Endodermal cell (in vitro differentiated cells): ENCODE results near the gene IL31RA. TPM values are rescaled to one million over a fixed set of nuclear protein-coding genes. Genes with fewer than 3 reads are reported as not detected.

ENCODE experiments used
- DNase-seq: peaks from one replicate; pipeline ENCODE4 v3.0.0-alpha.2; 2017
- H3K27ac ChIP-seq: 2 replicates; pipeline ENCODE4 v1.5.1; 2013; ENCODE audit warnings: mild to moderate bottlenecking, low read depth, low read length, moderate library complexity
- H3K27me3 ChIP-seq: 2 replicates; pipeline ENCODE4 v1.6.1; 2013; ENCODE audit warnings: mild to moderate bottlenecking, low read length, moderate library complexity; ENCODE audit not compliant: insufficient read depth, control insufficient read depth, poor library complexity, severe bottlenecking
- H3K36me3 ChIP-seq: 2 replicates; pipeline ENCODE4 v1.7.0; 2013; ENCODE audit warnings: mild to moderate bottlenecking, low read length, moderate library complexity; ENCODE audit not compliant: control insufficient read depth, insufficient read depth
- H3K4me1 ChIP-seq: one replicate; pipeline ENCODE4 v1.7.0; 2013; ENCODE audit warnings: low read length; ENCODE audit not compliant: control insufficient read depth, insufficient read depth
- H3K4me3 ChIP-seq: 2 replicates; pipeline ENCODE4 v1.5.1; 2013; ENCODE audit warnings: mild to moderate bottlenecking, low read length, moderate library complexity
- H3K9ac ChIP-seq: 2 replicates; pipeline ENCODE4 v1.6.1; 2013; ENCODE audit warnings: mild to moderate bottlenecking, low read length, moderate library complexity; ENCODE audit not compliant: poor library complexity, severe bottlenecking; ENCODE audit errors: extremely low read depth
- H3K9me3 ChIP-seq: 2 replicates; pipeline ENCODE4 v1.6.1; 2013; ENCODE audit warnings: mild to moderate bottlenecking, low read length, moderate library complexity; ENCODE audit not compliant: control insufficient read depth
- H3K27ac Mint-ChIP-seq: 2 replicates; pipeline ENCODE4 v1.8.0; 2020; ENCODE audit warnings: mixed read lengths
- H3K27me3 Mint-ChIP-seq: 2 replicates; pipeline ENCODE4 v1.8.0; 2021; ENCODE audit warnings: mild to moderate bottlenecking, mixed read lengths; ENCODE audit not compliant: insufficient read depth
- H3K36me3 Mint-ChIP-seq: 2 replicates; pipeline ENCODE4 v1.8.0; 2020; ENCODE audit warnings: low read depth, mixed read lengths
- H3K4me1 Mint-ChIP-seq: 2 replicates; pipeline ENCODE4 v1.8.0; 2020; ENCODE audit warnings: mixed read lengths
- H3K4me3 Mint-ChIP-seq: 2 replicates; pipeline ENCODE4 v1.8.0; 2020; ENCODE audit warnings: mild to moderate bottlenecking, moderate library complexity, mixed read lengths
- H3K9me3 Mint-ChIP-seq: 2 replicates; pipeline ENCODE4 v1.8.0; 2020; ENCODE audit warnings: mild to moderate bottlenecking, mixed read lengths
- WGBS, 2 experiments: methylation state at CpG; one replicate each; pipeline versions ENCODE4 v1.1.5 to v1.1.7; 2013; ENCODE audit warnings: missing lambda C conversion rate in 2 of 2, mixed read lengths in 1 of 2; ENCODE audit not compliant: insufficient coverage in 1 of 2, insufficient read length in 1 of 2; 5-methylcytosine and 5-hydroxymethylcytosine counted together
- total RNA-seq, 2 donors: library from RNA; stranded (reverse); fragmentation: NEBNext Ultra II Directional in 1 of 2; extraction: Animal tissue kit (Norgen Biotek cat#: 25700) in 1 of 2; gene quantifications; 2 replicates in 1 of 2; 3 replicates in 1 of 2; pipeline ENCODE4 v1.2.1, GENCODE V29; 2021
- TF ChIP-seq, protein P1 (sequence below): fragments of 200-600 bp; sonication (generic); conservative IDR thresholded peaks from 2 replicates; pipeline ENCODE4 v1.5.0; 2021; ENCODE audit warnings: antibody characterized with exemption, mild to moderate bottlenecking

IL31RA gene
- total RNA-seq, 2 donors from 2014 or later, result not detected

- H3K9me3 ChIP-seq, result no peaks in the 10 kb centered on the region
- Mint-ChIP-seq H3K27me3 (no peaks in the 10 kb centered on the region), H3K9me3 (no peaks in the 10 kb centered on the region), H3K27ac (no peak overlapping the region), H3K36me3 (no peaks in the 10 kb centered on the region), H3K4me3 (no peak overlapping the region), H3K4me1 (peaks cover 2% of the 10 kb centered on the region)
- no peak overlapping the region for H3K4me3 ChIP-seq
- TF ChIP-seq, protein P1, sequence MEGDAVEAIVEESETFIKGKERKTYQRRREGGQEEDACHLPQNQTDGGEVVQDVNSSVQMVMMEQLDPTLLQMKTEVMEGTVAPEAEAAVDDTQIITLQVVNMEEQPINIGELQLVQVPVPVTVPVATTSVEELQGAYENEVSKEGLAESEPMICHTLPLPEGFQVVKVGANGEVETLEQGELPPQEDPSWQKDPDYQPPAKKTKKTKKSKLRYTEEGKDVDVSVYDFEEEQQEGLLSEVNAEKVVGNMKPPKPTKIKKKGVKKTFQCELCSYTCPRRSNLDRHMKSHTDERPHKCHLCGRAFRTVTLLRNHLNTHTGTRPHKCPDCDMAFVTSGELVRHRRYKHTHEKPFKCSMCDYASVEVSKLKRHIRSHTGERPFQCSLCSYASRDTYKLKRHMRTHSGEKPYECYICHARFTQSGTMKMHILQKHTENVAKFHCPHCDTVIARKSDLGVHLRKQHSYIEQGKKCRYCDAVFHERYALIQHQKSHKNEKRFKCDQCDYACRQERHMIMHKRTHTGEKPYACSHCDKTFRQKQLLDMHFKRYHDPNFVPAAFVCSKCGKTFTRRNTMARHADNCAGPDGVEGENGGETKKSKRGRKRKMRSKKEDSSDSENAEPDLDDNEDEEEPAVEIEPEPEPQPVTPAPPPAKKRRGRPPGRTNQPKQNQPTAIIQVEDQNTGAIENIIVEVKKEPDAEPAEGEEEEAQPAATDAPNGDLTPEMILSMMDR, result no peak
- no peaks in the 10 kb centered on the region for H3K4me1 ChIP-seq
- no peaks in the 10 kb centered on the region for H3K36me3 ChIP-seq
- DNase-seq, result no peak
- no peak overlapping the region for H3K9ac ChIP-seq
- WGBS, 2 experiments, result 94% methylated on average over 7 to 12 of the region's 12 CpGs
- H3K27ac ChIP-seq, result no peak overlapping the region
- no peaks in the 10 kb centered on the region for H3K27me3 ChIP-seq
These were observed 76.9 kb downstream of the IL31RA start for GRCh38 chr5:55927861-55928655.

DNA sequence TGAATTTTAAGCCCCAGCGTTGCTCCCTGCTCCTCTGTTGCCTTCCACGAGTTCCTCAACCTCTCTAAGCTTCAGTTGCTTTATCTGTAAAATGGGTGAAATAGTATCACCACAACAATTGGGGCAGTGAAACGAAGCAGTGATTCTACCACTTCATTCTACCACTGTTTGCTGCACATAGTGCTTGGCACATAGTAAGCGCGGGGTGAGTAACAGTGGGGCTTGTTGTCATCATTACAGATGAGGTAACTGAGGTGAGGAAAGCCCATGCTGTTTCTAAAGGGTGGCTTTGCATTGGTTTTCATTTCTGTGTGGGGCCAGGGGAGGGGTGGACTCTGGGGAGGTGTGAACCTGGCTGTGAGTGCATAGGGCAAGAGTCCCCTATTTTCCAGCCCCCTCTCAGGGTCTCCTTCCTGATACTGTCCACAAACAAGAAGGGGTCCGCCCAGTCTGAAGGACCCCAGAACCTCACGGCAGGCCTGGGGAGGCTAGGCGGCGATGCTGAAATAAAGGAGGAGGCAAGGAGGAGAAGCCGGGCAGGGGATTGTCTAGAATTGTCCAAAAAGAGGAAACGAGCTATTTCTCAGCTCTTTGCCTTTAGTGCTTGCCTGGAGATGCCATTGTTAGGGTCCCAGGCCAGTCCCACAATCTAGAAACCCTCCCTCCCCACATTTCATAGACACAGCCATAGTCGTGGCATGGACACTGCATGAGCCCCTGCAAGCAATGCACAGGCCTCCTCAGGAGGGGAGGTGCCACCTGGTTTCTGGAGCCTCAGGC, 78.1 kb downstream of the IL31RA start:
- Mint-ChIP-seq H3K4me3 (no peak overlapping the region), H3K9me3 (no peaks in the 10 kb centered on the region), H3K27me3 (no peaks in the 10 kb centered on the region), H3K27ac (no peak overlapping the region), H3K36me3 (no peaks in the 10 kb centered on the region), H3K4me1 (no peaks in the 10 kb centered on the region)
- Histone ChIP-seq H3K4me3 (no peak overlapping the region), H3K9ac (no peak overlapping the region), H3K27ac (no peak overlapping the region), H3K9me3 (no peaks in the 10 kb centered on the region), H3K27me3 (no peaks in the 10 kb centered on the region), H3K4me1 (no peaks in the 10 kb centered on the region), H3K36me3 (no peaks in the 10 kb centered on the region)
- TF ChIP-seq, protein P1, result no peak
- DNase-seq, result no peak
- 88 to 94% methylated on average over 8 to 12 of the region's 12 CpGs for WGBS, 2 experiments

DNA sequence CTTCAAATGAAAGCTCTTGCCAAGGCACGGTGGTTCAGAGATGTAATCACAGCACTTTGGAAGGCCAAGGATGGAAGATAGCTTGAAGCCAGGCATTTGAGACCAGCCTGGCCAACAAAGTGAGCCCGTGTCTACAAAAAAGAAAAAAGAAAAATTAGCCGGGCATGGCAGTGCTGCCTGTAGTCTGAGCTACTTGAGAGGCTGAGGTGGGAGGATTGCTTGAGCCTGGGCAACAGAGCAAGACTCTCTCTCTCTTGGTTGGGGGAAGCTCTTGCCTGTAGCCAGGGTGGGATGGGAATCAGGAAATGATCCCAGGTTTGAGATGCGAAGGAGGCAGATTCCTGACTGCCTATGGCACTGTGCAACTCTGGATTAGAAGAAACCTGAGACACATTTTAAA, 81.5 kb downstream of the IL31RA start:
- DNase-seq, result no peak
- TF ChIP-seq, protein P1, result no peak

More for the DNA sequence above, 81.5 kb downstream of the IL31RA start:
- 92 to 97% methylated on average over 3 to 4 of the region's 4 CpGs for WGBS, 2 experiments
- no peak overlapping the region for H3K27ac ChIP-seq
- no peak overlapping the region for H3K4me3 Mint-ChIP-seq
- H3K9me3 ChIP-seq, result no peaks in the 10 kb centered on the region
- H3K4me1 Mint-ChIP-seq, result no peaks in the 10 kb centered on the region
- no peaks in the 10 kb centered on the region for H3K36me3 Mint-ChIP-seq
- H3K27me3 ChIP-seq, result no peaks in the 10 kb centered on the region
- no peaks in the 10 kb centered on the region for H3K27me3 Mint-ChIP-seq
- no peak overlapping the region for H3K9ac ChIP-seq
- no peaks in the 10 kb centered on the region for H3K9me3 Mint-ChIP-seq
- peaks cover 13% of the 10 kb centered on the region for H3K36me3 ChIP-seq
- H3K4me1 ChIP-seq, result no peaks in the 10 kb centered on the region
- no peak overlapping the region for H3K27ac Mint-ChIP-seq
- H3K4me3 ChIP-seq, result no peak overlapping the region
